Esophagus muscularis mucosa (tissue), 3 donors: ENCODE results near the gene SLC9A4.

Experiments used
- POLR2A ChIP-seq: fragments of 450-650 bp; IDR thresholded peaks from one replicate; pipeline ENCODE4 v1.6.1; 2017; ENCODE audit warnings: antibody characterized with exemption, moderate library complexity, mild to moderate bottlenecking, low read depth
- TF ChIP-seq, protein P1 (sequence below), 3 experiments: fragments of 200-600 bp in 2 of 3; fragments of 450-650 bp in 1 of 3; sonication (generic) in 2 of 3; IDR thresholded peaks; one replicate each; pipeline ENCODE4 v1.5.1; 2017 to 2019; ENCODE audit warnings: antibody characterized with exemption in 3 of 3, mild to moderate bottlenecking in 2 of 3, moderate library complexity in 1 of 3

GRCh38 chr2:102518170-102518569 is 45.1 kb downstream of the SLC9A4 start:
- no peak for TF ChIP-seq POLR2A
- TF ChIP-seq, protein P1, sequence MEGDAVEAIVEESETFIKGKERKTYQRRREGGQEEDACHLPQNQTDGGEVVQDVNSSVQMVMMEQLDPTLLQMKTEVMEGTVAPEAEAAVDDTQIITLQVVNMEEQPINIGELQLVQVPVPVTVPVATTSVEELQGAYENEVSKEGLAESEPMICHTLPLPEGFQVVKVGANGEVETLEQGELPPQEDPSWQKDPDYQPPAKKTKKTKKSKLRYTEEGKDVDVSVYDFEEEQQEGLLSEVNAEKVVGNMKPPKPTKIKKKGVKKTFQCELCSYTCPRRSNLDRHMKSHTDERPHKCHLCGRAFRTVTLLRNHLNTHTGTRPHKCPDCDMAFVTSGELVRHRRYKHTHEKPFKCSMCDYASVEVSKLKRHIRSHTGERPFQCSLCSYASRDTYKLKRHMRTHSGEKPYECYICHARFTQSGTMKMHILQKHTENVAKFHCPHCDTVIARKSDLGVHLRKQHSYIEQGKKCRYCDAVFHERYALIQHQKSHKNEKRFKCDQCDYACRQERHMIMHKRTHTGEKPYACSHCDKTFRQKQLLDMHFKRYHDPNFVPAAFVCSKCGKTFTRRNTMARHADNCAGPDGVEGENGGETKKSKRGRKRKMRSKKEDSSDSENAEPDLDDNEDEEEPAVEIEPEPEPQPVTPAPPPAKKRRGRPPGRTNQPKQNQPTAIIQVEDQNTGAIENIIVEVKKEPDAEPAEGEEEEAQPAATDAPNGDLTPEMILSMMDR (IDR thresholded peaks at IDR 0.05) = no peak
